HG03457 (cell line): Measurements from ENCODE around the gene TP63.

Source experiments
- ATAC-seq: cut with Tn5 transposase; IDR thresholded peaks from one replicate; pipeline ENCODE4 v1.9.1; 2021; ENCODE audit warnings: moderate number of reproducible peaks; ENCODE audit not compliant: unreplicated experiment

The TP63 gene

DNA sequence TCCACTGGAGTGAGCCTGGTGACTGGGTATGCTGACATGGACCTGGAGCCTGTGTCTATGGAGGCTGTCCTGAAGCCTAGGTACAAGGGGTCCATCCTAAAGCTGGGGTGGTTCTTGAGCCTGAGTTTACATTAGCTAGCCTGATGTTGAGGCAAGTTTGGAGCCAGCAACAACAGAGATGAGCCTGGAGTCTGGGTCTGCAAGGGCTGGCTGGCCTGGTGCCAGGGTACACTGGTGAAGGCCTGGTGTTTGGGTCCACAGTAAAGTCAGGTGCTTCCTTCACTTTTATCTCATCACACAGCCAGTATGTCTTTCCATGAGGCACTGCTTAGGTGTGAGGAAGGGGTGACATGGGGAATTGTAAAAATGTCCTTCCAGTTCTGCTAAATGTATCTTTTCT lies 49.5 kb downstream of the TP63 start:
- ATAC-seq = no peak

DNA sequence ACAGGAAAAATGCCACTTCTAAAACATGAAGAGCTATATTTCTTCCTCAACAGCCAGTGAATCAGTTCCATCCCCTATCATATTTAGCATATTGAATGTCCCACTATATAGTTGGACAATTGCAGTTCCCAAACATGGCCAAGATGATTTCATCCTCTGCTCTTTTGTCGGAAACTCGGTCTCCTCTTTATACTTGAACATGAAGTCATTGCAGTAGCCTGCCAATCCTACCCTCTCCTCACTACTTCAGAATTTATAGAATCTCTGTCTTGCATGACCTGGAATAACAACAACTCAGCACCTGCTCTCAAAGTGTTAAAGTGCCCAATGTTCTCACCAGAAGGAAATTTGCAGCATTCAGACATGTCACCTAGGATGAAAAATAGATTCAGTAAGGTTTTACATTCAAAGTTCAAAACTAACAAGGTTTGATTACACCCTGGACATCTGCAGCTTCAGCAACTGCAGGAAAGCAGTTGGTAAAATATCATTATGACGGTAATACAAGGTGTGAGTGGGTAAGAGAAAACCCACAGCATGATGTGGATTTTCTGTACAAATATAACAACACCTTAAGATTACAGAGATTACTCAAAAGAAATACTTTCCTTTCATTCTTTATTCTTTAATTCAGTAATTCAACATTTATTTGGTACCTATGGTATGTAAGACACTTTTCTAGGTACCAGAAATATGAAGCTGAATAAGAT lies 52.5 kb downstream of the TP63 start:
- ATAC-seq = no peak

DNA sequence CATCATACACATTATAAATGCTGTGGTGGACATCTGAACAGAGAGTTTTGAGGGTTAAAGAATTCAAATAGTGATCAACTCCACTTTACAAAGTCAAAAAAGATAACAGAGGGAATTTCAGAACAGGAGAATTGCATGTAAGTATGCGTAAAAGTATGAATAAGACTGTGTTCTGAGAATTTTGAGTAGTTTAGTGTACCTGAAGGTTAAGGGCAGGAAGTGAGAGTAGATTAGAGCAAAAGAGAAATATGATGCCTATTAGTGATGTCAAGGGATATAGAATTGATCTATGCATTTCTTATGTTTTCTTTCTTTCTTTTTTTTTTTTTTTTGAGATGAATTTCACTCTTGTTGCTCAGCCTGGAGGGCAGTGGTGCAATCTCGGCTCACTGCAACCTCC lies 53.1 kb downstream of the TP63 start:
- ATAC-seq = no peak

DNA sequence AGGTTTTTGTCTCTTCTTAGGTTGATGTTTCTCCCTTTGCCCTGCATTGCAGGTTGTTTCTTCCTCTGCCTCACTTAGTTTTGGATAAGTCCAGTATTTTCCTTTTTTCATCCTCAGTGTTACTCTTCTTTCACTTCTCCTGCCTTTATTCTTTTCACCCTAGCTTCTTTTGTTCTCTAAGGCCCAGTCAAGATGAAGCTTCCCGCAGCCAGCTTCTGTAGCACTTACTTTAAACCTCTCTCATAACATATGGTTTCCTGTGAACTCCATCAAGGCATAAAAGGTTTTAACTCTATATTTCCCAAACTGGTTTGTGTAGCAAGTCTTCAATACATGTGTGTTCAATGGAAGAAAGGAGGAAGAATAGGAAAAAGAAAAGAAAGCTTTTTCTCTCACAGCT lies 54.1 kb downstream of the TP63 start:
- no peak for ATAC-seq

DNA sequence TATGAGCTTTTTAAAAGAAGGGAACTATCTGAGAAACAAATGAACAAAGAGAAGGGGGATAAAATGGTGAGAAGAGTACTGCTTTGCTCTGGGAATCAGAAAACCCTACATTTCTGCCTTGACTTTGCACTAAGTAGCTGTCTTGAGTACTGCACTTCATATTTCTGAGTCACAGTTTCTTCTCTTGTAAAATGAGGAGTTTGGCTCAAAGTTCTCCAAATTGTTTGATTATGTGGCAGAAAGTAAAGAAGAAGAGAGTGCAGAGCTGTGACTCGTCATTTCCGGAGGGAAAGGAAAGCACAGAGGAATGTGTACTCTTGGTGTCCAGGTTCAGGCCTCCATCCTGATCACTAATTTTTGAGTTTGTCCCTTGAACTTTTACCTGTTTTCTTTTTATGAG lies 54.7 kb downstream of the TP63 start:
- no peak for ATAC-seq

DNA sequence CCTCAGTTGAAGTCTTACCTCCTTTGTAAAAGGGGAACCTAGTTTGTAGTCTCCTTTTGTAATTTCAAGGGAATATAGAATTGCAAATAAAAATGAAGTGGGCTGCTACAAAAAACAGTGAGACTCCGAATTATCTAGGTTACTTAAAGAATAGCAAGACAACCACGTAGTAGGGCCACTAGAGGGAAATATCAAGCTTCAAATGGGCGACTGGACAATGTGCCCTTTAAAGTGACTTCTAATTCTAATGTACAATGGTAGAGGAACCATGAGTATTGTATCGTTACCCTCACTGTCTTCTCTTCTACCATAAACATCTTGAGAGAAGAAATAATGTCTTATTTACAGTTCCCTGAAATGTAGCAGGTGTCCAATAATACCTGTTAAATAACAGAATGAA lies 56.3 kb downstream of the TP63 start:
- ATAC-seq = no peak

DNA sequence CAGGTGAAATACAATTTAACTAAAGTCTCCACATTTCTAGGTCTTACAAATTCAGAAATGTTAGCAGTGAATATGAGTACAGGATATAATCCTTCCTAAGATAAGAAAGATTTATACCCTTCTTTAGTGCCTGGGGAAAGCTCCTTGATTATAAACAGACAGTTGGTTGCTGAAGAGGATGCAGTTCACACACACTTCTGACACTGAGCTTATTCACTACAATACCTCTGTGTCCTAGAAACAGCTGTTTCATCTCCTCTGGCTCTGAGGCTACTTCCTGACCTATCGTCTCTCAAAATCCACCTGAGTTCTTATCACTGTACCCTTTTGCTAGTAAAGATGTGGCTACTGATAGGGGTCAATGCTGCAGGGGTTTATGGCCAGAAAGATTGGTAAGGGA lies 57.1 kb downstream of the TP63 start:
- ATAC-seq = no peak

DNA sequence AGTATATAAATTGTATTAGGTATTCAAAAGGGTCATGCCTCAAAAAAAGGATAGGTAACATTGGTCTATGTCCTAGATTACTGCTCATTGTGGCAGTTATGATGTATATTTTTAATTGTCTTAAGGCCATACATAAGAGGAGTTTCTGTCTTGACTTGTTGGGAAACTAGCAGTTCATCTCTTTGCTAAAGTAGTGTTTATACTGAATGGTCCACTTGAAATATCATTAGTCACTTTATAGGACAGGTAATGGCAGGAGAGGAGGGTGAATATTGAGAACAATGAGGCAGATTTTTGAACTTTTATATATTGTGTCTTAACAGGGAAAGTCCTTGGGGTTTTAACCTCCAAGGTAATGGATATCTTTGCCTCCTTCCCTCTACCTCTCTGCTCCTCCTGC lies 58.4 kb downstream of the TP63 start:
- ATAC-seq = no peak

DNA sequence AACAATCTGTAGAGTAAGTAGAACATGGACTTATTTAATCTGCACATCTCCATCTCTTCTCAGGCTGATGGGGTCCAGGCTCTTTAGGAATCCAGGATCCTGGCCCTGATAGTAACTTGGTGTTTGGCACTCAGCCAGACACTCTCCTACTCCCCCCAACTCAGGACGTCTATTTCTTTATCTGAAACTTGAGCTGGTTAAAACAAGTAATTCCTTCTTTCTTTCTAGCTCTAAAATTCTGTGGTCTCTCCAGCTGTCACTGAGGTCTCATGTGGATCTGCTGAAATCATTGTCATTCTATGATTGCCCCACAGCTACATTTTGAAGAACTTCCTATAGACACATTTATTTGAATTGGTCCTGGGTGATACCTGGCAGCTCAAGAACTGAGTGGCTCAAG lies 59.0 kb downstream of the TP63 start:
- ATAC-seq = no peak

DNA sequence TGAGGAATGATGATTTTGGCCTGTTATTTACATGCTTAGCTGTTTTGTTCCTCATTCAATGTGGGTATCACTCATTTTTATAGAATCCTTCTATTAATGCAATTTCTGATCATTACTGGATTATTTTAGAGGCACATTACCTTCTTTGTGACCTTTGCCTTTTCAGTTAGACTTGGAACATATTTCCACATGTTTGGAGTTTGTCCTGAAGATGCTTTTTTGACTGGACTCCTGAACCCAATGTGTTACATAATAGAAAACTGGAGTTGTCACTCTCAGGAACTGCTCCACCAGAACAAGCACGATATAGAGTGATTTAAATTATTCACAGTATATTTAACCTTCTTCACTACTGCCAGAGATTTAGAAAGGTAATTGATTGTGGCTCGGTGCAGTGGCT lies 59.5 kb downstream of the TP63 start:
- ATAC-seq = no peak

DNA sequence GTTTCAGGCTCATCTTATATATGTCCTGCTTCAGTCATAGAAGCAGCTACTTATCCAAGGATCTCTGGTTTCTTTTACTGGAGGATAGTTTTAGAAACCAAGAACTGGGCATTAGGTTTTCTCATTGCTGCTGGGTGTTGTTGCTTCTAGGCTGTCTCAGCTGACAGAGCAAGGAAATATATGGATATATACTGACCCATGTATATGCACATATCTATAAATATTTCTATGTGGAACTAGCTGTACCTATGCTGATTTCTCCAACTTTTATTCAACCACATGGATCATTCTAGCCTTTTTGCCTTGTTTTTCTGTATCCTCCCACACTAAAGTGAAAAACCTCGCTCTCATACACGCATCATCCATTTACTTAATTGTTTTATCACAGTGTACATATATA lies 64.2 kb downstream of the TP63 start:
- no peak for ATAC-seq

DNA sequence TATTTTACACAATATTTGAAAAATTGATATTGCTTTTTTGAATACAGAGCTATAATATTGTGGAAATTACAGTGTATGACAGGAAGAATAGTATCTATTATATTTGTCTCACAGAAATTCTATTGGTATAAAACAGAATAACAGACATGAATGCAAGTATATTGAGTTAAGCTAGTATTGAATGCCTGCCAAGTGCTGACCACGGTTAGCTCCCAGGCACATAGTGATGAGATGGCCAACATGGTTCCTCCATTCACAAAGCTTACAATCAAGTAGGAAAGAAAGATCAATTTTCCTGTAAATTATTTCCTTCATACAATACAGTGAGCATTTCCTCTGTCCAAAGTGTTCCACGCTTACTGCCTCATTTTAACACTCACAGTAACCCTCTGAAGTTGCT lies 67.6 kb downstream of the TP63 start:
- ATAC-seq = no peak

DNA sequence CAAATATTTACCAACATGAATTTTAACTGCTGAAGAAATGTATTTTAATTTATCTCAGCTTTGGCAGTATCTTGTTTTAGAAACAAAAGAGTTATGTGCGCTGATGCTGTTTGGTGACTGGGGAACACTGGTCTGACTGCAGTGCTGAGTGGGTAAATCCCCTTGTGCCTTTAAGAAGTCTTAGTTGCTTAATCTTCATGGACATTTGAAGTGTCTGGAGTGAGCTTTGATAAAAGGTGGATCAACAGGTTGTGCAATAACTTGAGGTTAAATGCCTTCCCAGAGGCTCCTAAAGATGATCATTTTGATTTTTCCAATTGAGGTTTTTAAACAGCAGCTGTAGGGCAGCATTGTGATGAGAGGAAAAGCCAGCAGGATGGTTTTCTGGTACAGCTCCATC lies 68.7 kb downstream of the TP63 start:
- ATAC-seq = no peak

DNA sequence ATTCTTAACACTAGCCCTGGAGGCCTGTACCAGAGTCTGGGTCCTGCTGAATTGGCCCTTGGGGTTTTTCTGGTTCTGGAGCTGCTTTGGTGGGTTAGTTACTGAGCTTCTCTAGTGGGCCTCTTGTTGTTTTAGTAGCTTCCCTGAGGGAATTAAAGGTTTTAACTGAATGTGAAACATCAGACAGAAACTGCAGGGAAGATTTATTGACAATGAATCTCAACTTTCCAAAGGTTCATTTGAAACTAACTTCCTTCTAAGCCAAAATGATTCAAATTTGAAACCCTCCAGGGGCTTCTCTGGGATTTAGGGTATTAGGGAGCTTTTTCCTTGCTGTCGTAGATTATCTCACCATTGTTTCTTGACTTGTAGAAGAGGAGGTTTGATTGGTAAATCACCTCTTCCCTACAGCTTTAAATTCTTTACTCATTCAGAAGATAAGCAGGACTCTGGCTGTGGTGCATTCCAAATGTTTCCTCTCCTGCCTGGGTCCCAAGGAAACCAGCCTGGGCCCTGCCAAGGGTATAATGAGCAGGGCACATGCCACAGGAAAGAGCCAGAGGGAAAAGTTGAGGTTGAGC lies 71.0 kb downstream of the TP63 start:
- no peak for ATAC-seq

DNA sequence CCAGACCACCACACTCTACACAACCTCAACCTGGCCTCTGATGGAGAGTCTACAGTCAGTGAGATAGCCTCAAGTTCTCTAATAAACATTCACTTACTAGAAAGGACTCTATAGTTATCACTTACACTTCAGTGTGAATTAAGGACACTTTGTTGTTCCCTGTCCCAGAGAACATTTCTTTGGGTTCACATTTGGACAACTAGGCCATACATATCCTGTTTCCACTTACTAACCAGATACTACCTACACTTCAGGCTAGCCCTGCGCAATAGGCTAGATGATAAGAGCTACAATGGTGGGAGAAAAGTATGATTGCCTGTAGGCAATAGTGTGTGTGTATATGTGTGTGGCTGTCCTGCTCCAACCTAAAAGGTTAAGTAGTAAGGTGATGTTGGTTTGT lies 72.7 kb downstream of the TP63 start:
- ATAC-seq = no peak

DNA sequence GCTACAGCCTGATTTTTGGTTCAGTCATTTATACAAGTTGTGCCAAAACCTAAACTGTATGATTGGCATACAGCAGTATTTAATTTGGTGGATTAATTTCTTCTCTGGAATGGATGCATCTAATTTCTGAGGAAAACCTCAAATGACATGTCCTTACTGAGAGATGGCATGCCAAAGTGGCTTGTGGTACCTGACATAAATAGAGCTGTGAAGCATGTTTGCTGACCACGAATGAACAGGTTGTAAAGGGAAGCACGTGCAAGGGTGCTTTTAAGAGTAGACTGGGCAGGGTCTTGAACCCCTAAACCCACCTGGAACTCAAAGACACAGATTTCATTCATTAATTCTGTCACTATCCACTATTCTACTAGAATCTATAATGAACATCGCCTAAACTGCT lies 77.2 kb downstream of the TP63 start:
- ATAC-seq = no peak

DNA sequence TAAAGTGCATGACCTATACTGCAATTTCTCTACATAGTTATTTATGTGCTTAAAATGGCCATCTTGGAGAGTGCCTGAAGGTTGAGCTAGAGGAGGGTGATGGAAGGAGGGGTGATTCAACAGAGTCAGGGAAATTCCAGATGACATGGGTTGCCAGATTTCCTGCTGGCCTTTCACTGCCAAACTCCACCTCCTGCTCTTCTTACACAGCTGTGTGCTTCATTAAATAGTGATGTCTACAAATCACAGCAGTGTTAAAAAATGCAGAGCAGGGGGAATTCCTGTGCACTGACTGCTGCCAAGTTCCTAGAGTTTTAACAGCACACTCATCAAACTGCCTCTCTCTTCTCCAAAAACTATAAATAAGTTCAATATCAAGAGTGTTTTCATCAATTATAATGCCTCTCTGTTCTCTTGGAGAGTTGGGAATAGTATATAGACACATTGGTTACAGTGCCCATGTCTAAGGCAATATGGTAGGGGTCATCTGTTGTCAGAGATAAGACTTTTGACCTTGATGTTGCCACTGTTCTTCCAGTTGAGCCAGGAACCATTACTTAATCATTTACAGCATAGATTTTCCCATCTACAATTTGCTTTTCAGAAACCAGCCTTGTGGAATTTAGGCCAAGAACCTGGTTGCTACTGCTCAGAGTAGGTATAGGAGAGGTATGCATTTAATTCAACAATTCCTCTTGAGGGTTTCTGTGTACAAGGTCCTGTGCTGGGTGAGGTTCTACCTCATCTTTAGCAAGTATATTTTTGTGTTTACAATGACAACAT lies 79.6 kb downstream of the TP63 start:
- ATAC-seq = peak; percentile 66

DNA sequence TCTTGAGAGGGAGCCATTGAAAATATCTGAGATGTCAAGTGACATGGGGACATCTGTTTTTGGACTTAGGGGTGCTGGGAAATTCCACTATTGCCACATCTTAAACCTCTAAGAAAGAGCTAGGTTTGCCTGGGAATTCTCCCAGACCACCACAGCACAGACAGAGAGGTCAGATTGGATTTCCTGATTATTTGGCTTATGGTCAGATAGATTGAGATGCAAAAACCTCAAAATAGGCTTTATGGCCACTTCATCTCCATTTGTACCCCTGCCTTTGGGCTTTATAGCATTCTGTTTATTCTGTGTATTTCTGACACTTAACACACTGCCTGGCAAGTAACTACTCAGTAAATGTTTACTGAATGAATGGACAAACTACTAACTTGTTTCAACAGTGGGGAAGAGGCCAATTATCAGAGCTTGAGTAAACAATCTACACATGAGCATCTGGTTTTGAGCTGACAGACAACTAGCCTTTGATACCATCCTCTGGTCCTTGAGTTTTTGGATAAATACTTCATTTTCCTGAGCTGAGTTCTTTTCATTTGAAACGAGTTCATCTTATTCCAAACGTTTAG lies 81.8 kb downstream of the TP63 start:
- no peak for ATAC-seq

DNA sequence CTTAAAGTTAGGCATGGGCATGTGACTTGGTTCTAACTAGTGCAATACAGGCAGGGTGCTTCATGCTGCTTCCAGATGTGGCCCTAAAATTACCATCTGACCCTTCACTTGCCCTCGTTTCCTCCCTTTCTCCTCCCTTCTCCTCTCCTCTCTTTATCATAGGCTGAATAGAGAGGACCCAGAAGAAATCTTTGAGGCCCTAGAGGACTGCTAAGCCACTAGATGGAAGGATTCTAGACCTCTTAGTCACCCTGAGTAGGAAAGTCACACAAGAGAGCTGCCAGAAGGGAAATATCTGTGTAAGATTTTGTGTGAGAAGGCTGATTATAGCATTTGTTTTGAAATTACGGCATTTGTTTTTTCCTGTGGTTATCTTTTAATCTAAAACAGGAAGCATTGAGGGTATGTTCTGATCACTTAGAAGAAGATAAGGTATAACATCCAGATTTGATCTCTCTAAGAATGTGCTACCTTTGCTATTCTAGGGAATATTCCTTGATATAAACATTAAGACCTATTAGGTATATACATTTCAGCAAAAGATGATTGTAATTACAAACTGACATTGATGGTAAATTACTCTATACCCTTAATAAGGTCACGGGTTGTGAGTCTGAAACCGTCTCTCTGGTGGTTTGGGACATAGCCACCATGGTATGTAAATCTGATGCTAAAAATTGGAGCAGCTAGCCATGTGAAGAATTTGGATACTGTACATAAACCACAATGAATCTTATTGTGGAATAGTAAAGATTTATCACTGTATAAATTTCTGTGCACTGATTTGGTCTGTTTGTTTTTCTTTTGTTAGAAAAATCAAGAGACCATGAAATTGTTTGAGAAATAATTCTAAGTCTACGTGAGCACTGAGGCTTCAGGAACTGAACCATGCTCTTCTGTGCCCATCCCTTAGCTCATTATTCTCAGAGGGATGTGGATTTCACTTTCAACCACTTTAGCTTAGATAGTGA lies 84.1 kb downstream of the TP63 start:
- ATAC-seq = no peak

DNA sequence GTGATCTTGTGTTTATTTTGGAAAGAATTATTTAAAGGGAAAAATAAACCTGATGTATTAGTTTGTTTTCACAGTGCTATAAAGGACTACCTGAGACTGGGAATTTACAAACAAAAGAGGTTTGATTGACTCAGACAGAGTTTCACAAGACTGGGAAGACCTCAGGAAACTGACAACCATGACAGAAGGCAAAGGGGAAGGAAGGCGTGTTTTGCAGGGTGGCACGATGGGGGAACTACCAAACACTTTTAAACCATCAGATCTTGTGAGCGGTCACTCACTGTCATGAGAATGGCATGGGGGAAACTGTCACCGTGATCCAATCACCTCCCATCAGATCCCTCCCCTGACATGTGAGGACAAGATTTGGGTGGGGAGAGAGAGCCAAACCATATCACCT lies 87.0 kb downstream of the TP63 start:
- ATAC-seq = no peak
